AG04449 (cell line): ENCODE data around the gene HIPK2.

Experiments
- CTCF ChIA-PET: fragments of 350-600 bp; formaldehyde crosslinking; extraction: SDS; loops from one replicate; lab custom pipeline; 2021; ENCODE audit warnings: antibody characterized with exemption; lab: Yijun Ruan, JAX
- POLR2A ChIA-PET: fragments of 400-600, 350-600 bp; formaldehyde crosslinking; extraction: SDS; loops from one replicate; lab custom pipeline; 2020; ENCODE audit warnings: antibody characterized with exemption, inconsistent platforms; lab: Yijun Ruan, JAX
- DNase-seq: peaks from one replicate; pipeline ENCODE4 v3.0.0-alpha.2; 2010; ENCODE audit warnings: low read depth, low spot score
- H3K4me3 ChIP-seq: 2 replicates; pipeline ENCODE4 v1.5.1; 2011; ENCODE audit warnings: low read depth, mild to moderate bottlenecking, control low read depth, low read length
- CTCF ChIP-seq: IDR thresholded peaks from one replicate; pipeline ENCODE4 v1.5.1; 2011; ENCODE audit warnings: mild to moderate bottlenecking, moderate library complexity, low read length, control low read depth, inconsistent platforms; ENCODE audit not compliant: insufficient read depth; ENCODE audit errors: missing control alignments

Gene HIPK2

GRCh38 chr7:139639563-139639962, 138.2 kb downstream of the HIPK2 start:
- no peak overlapping the region for H3K4me3 ChIP-seq
- DNase-seq = no peak
- no peak for TF ChIP-seq CTCF
- ChIA-PET CTCF (interaction anchor here (0.8 to 4.7 kb wide), 8 partner anchors 7 to 366 kb away, joined by 3 to 47 read pairs (median 6); no protein-coding TSS in a partner anchor), POLR2A (no interaction called here)

GRCh38 chr7:139635526-139636302, 142.1 kb downstream of the HIPK2 start:
- DNase-seq = no peak
- POLR2A ChIA-PET = no interaction called here
- no peak for TF ChIP-seq CTCF
- CTCF ChIA-PET = interaction anchor here (1.2 to 4.7 kb wide), 3 partner anchors 11 to 143 kb away, joined by 3 to 47 read pairs (median 9); no protein-coding TSS in a partner anchor
- no peak overlapping the region for H3K4me3 ChIP-seq

- CTCF ChIA-PET = interaction anchor here (5.3 to 7.9 kb wide), 2 partner anchors 11 to 15 kb away, joined by 35 to 89 read pairs; no protein-coding TSS in a partner anchor
Observed at GRCh38 chr7:139634087-139634486, 143.7 kb downstream of the HIPK2 start.

GRCh38 chr7:139631520-139632031, 146.2 kb downstream of the HIPK2 start:
- no peak for DNase-seq
- no peak overlapping the region for H3K4me3 ChIP-seq
- CTCF ChIA-PET = interaction anchor here (1.2 to 7.9 kb wide), 8 partner anchors 12 to 375 kb away, joined by 3 to 89 read pairs (median 8); no protein-coding TSS in a partner anchor
- POLR2A ChIA-PET = no interaction called here
- no peak for TF ChIP-seq CTCF

More at GRCh38 chr7:139634087-139634486, 143.7 kb downstream of the HIPK2 start:
- no peak for TF ChIP-seq CTCF
- no peak overlapping the region for H3K4me3 ChIP-seq
- POLR2A ChIA-PET = no interaction called here
- no peak for DNase-seq

- TF ChIP-seq CTCF = no peak
- POLR2A ChIA-PET = no interaction called here
- DNase-seq = no peak
- H3K4me3 ChIP-seq = no peak overlapping the region
- CTCF ChIA-PET = interaction anchor here (1.6 to 7.9 kb wide), 6 partner anchors 11 to 372 kb away, joined by 5 to 89 read pairs (median 16); no protein-coding TSS in a partner anchor
Observed at GRCh38 chr7:139630643-139631519, 146.9 kb downstream of the HIPK2 start.
